ENCODE data around the gene TTC7B.

Gene TTC7B

DNA sequence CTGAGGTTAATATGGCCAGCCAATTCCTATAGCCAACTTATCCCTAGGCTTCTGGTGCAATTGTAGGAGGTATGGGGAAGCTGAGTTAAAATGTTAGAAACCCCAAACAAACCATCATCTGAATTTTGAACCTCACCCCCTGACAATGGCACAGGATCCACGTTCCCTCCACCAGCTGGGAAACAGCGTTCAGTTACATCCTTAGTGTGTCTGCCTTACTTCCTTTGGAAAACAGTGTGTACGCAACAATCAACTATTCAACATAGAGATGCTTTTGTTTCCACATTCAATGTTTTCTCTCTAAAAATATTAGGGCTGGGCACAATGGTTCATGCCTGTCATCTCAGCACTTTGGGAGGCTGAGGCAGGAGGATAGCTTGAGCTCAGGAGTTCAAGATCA is 203.4 kb downstream of the TTC7B start:
- DNase-seq = no peak

DNA sequence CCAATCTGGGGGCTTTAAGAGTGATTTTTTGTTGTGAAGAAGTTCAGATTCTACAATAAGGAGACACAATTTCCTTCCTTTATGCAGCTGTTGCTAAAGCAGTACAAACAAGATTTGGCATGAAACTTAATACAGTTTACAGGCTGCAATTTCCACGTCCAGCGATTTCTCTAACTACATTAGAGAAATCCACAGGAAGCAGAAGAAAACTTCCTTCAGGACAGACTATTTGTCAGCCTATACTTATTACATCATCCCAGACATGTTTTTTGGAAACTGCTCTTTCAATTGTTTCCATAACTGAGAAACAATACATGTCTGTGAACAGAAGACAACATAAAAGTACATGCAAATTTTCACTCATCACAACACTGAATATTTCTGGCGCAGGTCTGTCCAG is 204.3 kb downstream of the TTC7B start:
- no peak for DNase-seq

DNA sequence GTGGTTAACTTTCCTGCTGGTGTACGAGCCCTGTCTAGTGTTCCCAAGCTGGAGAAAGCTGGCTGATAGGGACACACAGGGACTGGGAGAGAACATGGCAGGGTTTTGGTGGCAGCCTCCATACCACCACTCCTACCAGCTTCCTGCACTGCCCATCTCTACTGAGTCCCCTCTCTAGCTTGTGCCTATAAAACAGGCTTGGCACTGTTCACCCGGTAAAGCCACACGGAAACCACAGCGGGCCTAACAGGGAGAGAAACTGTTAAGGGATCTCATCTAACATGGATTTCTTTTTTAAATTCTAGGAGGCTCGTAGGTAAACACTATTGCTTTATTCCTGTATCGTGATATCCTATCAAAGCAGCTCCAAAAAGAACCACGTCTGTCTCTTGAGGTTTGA is 204.7 kb downstream of the TTC7B start:
- no peak for DNase-seq

DNA sequence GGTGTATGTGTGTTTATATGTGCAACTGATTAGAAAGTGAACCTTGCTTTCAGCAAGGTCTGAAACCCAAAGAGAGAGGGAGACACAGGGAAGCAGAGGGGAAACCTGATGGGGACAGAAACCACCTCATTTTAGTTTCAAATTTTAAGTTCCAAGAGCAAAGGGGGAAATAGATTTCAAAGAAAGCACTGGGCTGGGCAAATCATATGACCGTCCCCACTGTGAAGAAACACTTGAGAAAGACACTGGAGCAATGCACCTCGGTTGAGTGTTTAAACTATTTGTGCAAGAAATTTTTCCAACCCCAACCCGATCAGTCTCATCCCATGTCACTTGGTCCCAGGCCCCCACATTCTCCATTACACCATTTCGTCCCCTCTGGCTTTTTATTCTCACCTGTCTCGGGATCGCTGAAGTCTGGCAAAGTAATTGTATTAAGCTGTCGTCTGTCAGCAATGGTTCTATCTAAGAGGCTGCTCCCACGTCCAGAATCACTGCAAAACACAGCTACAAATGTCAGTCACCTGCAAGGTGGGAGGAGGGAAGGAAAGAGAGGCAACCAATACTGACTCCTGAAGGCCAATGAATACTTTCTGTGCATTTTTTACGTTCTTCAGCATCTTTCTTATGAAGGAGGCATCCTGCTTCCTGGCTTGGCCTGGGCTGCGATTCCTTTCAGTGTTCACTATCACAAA is 205.7 kb downstream of the TTC7B start:
- no peak for DNase-seq

DNA sequence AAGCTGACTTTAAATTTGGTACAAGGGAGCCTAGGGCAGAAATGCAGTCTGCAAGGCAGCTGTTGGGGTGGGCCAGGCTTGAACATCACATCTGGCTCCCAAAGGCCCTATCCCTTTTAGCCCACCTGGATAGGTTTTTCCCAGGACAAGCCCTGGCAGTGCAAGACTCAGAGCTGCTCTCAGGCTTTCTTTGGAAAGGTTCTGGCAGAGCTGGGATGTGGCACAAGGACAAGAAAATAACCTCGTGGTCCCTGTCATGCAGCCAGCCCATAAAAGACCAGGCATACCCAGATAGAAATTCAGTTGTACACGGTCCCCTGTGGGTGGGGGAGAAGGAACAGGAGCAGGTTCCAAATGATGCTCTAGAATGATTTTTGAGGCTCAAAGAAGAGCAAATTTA is 206.9 kb downstream of the TTC7B start:
- DNase-seq = no peak

DNA sequence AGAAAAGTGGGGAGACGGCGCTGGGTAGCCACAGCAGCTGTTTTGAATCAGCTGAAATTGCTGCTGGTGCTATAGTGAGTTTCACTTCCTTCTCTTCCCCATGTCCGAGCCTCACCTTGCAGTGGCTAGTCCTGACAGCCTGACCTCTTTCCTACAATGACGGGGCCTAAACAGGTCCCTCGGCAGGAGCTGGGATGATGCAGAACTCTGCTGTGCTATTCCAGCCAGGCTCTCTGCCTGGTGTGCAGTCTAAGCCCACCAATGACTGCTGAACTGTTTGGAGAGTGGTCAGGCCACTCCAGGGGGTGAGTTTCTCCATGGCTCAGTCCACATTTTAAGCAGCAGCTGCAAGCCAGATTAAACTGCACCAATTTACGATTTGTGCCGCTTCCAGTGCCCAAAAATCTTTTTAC is 207.3 kb downstream of the TTC7B start:
- DNase-seq = no peak

DNA sequence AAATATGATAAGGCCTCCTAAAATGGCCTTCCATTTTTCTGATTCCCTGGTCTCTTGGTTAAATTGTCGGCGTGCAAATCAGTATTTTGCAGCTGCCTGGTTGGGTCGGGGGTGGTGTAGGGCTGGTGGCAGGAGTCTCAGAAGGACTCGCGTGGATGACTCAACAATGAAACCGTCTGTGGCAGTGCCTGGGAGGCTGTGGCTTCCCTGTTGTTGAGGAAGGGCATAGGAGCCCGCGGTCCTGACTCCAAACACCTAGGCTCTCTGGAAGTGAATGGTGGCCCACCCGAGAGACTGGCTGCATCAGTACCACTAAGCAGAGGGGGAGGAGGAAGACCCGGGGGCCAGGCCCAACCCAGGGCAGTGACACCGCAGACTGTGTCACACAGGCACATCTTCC is 207.9 kb downstream of the TTC7B start:
- DNase-seq = no peak

DNA sequence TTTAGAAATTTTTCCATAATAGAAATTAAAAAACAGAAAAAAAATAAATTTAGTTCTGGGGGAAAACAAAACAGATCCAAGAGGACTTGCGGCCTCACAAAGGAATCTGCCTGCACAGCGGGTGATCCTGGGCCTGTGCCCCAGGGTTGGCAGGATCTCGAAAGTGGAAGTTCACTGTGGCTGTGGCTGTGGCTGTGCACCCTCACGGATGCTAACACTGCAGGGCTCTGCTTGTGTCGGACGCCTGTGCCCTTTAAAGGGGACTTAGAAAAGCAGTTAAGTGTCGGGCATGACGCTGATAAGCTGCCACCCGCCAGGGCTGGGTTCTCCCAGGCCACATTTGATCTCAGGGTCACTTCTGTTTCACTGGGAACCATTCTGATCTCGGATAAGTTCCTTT is 209.1 kb downstream of the TTC7B start:
- DNase-seq = no peak

DNA sequence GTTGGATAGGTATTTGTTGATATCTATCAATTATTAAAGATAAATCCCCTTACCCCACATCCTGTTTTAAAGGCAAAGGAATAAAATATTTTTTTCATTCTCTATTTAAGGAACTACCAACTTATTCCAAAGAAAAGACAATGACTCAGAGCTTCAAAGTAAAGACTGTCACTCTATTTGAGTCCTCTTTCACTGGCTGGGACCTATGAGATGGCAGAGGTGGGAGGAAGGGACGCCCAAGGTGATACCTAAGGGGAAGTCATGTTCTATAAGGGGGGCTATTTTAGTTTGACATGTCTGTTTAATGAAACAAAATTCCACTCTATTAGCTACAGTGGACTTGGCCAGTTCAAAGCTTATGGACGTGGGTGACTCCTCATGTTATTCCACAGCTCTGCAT is 209.8 kb downstream of the TTC7B start:
- no peak for DNase-seq

DNA sequence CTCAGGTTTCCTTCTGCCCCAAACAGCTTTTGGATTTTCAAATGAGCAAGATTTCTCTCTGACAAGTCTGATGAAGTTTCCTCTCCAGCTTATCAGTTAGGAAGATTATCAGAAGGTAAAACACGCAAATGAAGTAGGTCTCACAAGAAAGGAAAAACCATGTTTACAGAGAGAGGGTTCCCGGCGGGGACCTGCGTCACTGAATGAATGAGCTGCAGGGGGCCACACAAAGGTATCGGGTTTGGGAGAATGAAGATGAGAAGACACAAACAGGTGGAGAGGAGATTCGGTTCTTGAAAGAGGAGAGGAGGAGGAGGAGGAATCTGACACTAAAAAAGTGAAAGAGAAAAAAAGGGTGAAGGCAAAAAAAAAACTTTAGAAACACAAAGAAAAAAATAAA is 210.8 kb downstream of the TTC7B start:
- no peak for DNase-seq

DNA sequence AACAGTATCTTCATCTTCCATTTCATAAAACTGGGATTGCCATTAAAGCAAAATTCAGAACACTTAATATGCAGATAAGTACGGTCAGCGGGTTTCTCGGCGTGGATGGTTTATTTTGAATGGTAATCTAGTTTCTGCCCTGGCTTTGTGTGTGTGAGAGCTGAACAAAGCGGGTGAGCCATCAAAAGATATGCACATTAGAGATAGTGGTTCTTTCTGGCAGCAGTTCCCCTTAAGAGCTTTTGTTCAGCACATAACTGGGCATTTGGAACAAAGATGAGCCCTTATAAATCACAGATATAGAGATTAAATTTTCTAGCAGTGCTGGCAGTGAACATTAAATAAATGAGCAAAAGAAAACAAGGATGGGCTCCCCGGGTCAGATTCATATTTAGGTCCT is 211.9 kb downstream of the TTC7B start:
- no peak for DNase-seq

DNA sequence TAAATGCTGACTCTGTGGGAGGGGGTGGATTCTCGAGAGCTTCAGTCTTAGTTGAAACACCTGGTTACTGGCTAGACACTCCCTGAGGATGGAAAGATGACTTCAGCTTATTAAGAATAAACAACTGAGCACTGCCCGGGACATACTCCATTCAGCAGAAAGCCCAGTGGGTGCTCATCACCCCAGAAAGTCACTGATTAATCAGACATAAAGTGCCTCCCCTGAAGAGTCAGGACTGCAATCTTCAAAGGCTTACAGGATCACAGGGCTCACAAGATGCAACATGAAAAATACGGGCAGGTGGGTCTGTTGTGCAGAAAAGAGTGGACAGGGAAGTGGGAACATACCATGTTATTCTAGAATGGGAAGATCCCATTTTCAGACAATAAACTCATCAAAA is 212.4 kb downstream of the TTC7B start:
- no peak for DNase-seq

DNA sequence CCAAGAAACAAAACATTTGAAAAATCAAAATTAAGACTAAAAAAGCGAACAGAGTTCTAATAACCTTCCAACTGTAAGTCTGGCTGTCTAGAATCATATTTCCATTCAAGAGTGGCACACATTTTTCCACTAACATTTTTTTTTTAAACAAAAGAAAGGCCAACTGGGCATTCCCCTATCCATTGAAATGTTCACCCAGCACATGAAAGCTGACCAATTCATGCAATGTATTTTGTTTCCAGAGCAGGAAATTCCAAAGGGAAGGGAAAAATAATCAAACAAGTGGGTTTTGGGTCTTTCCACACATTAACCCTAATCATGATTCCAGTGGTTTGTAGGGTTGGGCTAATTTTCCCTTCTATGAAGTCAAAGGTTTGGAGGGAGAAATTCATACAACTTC is 212.9 kb downstream of the TTC7B start:
- no peak for DNase-seq

DNA sequence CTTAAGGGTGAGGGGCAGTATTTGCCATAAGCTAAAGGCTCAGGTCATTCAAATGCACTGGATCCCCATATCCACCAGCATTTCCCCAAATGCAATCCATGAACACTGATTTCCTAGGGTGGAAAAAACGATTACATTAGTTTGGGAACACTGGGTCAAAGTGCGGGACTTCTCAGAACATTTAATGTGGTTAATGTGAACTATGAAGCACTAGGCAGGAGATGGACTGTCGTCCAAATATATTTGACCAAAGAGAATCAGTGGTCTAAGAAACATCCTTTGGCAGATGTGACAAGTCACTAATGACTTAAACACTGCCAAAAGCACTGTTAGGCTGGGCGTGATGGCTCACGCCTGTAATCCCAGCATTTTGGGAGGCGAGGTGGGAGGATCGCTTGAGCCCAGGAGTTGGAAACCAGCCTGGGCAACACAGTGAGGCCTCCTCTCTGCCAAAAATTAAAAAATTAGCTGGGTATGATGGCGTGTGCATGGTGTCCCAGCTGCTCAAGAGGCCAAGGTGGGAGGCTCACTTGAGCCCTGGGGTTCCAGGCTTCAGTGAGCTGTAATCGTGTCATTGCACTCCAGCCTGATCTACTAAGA is 214.0 kb downstream of the TTC7B start:
- DNase-seq = no peak

DNA sequence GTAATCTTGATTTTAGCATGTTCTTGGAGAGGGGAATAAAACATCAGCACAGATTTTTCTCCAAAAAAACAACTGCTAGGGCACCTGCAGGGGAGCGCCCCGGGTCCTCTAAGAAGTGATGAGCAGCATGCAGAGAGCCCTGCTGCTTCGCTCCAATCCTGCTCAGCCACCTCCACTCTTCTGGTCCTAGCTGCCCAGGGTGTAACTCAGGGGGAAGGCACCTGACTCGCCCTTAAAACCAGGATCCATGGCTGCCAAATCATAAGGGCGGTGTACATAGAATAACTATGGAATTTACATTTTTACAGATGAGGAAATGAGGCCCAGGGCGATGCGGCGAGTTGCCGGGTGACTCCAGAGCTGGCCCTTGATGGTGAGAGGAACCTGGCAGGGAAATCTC is 214.7 kb downstream of the TTC7B start:
- no peak for DNase-seq

DNA sequence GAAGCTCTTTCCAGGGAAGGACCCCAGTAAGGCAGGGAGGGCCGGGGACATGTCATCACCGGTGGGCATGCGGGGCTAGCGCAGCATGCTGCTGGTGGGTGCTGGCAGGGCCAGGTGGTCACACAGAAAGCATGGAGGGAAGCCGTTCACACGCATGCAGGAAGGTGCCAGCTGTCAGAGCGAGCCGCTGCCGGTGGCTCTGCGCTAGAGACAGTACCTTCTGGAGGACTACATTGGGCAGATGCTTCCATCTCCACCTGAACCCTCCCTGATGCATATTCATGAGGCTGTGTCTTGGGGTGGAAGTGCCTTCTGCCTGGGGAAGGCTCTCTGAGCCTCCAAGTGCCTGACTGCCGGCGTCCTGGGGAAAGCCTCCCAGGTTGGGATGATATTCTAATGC is 215.6 kb downstream of the TTC7B start:
- no peak for DNase-seq

DNA sequence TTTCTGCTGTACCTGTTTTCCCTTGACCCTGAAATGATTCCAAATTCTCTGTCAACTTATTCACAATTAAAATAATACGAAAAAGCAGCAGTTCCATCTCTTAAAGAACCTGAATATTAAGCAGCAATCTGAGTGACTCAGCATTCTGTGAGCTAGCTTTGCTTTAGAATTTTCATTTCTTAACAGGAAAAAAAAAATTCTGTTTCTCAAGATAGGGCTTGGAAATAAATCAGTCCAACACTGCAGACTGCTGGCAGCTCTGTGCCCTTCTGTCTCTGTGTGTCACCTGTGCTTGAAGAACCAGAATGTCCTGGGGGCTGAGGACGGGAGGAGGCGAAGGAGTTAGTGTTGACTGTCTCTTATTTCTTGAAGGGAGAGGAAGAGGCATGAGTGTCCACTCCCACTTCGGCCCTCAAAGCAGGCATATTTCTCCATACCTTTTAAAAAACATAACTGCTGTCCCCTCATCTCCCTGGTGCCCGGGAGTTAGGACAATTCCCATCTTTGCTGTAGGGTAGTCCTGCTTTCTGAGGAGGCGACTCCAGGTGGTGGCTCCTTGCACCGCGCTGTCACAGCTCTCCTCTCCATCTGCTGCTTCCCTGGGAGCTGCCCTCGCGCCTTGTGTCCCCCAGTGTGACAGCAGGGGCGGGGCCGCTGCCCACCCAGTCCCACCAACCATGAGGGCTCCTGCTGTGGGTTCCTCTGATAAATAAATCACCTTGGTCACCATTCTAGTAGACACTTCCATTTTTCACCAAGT is 216.3 kb downstream of the TTC7B start:
- no peak for DNase-seq

DNA sequence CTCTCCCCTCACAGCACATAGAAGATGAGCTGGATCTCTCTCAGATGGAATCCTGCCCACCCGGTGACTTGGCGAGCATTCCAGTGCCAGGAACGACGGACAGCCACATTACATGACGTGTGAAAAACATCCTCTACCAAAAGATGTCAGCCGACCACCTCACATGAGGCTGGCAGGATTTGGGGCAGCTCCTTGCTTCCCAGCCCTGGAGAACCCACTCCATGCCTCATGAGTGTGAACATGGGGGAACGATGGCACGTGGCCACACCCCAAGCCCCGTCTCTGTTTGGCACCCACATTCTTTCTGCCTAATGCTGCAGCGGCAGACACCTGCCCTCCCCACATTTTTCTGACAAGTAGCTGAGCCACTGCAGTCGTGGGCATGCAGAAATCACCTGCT is 216.9 kb downstream of the TTC7B start:
- no peak for DNase-seq

DNA sequence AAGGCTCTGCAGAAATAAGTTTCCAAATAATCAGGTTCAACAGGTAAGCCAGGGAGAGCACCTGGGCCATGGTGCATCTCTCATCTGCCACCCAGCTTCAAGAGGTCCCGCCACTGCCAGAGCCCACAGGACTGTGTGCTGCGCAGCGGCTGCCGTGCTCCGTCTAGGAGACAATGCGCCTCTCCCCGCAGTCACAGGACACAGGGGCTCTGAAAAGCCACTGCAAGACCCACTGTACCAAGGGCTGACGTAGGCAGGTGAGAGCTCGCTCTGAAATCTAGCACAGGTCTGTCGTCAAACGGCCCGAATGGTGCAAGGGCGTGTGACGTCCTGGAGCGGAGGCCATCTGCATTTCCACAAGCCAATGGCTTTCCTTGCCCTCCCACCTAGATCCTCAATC is 218.3 kb downstream of the TTC7B start:
- no peak for DNase-seq

DNA sequence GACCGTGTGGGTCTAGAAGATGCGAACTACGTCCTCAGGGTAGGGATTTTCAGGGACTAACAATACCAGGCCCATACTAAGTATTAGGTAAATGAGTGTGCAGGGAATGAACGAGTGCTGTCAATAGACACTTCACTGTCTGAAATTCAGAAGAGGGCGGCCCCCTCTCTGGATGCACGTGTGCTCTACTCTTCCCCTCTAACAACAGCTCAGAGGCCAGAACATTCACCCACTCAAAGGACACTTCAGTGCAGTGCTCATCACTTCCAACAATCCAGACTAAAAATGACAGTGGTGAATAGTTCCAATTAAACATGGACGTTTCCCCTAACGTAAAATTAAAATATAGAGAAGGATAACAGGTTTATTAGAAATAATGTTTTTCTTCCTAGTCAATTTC is 219.5 kb downstream of the TTC7B start:
- DNase-seq = no peak

DNA sequence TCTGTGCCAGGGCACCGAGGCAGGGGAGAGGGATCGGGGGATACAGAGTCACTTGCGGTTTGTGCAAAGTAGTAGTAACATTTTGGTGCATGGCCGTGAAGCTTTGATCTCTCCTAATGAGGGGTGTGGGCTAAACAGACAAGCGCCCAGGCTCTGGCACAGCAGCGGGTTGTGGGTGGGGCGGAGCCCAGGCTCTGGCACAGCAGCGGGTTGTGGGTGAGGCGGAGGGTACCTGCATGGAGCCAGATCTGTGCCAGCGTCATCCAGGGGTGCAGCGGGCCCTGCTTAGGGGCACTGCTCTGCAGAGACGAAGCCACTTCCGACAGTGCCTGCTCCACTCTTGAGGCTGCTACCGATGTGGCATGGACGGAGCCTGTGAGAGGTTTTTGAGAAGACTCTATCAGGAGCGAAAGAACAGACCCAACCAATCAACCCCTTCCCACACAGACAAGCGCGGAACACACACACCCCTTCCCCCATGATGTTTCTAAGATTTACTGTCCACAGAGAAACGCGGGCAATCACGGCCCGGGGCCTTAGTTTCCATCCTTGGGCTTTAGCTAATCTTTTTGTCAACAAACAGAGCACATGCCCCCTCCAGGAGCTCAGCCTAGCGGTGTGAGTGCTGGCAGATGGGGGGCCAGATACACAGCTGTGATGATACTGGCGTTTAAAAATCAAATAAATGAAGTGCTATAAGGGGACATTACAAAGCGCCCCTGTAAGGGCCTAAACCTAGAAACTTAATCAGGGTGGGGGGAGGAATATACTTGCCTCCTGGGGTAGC is 222.8 kb downstream of the TTC7B start:
- no peak for DNase-seq

DNA sequence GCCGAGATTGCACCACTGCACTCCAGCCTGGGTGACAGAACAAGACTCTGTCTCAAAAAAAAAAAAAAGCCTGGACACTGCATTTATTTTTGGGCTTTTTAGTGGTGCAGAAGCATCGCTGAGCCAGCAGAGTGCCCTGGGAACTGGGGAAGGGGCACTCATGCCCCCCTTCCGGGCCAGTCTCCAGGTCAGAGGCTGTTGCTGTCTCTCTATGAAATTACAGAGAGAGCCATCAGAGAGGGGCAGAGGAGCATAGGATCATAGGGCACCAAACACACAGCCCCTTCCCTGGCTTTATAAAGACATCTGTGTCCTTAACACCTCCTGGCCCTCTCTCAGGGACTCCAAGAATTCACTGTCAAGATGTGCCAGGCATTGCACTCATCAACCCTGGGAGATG is 223.6 kb downstream of the TTC7B start:
- no peak for DNase-seq

DNA sequence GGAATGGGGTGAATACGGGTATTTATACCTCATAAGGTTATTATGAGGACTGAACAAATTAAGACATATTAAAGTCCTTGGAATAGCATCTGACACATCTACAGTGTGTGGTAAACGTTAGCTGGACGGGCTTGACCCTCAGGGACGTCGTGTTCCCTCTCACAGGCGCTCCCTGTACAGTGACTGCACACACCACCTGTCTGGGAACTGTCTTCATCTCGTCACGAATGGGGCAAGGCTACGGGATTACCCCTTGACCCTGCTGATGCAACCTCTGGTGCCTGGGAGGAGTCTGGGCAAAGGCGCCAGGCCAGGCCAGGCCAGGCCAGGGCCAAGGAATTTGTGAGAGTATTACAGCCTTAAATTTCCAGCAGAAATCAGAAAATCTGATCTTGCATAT is 228.3 kb downstream of the TTC7B start:
- DNase-seq = no peak
